ENCODE measurements around the gene NAPA. TPM values are rescaled to one million over a fixed set of nuclear protein-coding genes. Genes with fewer than 3 reads are reported as not detected.

NAPA gene
- total and polyA plus RNA-seq, 2 of the 13 experiments (the other 11 are each of a cell fraction or from before 2014, with no cell fraction given): 32.6 to 65.9 TPM

- FAIRE-seq: no peak
- no peak for TF ChIP-seq GLMP (CRISPR knock-in tag; IDR thresholded peaks at IDR 0.05; ENCODE audit: borderline replicate concordance)
- TF ChIP-seq ZNF18 (CRISPR knock-in tag; IDR thresholded peaks at IDR 0.05; ENCODE audit: insufficient replicate concordance): no peak
- TF ChIP-seq BRF2 (CRISPR knock-in tag; IDR thresholded peaks at IDR 0.05): no peak
- TF ChIP-seq SOX13 (IDR thresholded peaks at IDR 0.05): no peak
- peak in 1 of 2 experiments; percentile 72; a peak in 2 of 4 replicates for TF ChIP-seq SOX13 (CRISPR knock-in tag; conservative IDR thresholded peaks at IDR 0.05 in 1 of 2, IDR thresholded peaks at IDR 0.05 in 1 of 2)
- no peak for TF ChIP-seq GABPA (IDR thresholded peaks at IDR 0.05; ENCODE audit: low read depth, low read length)
- no peak for TF ChIP-seq GABPA (CRISPR knock-in tag; IDR thresholded peaks at IDR 0.05; ENCODE audit: low read depth)
- TF ChIP-seq RARA (CRISPR knock-in tag; IDR thresholded peaks at IDR 0.05): 0 out of 2 replicates have a peak, but pooled peaks have one; percentile 26
- TF ChIP-seq BCL3 (CRISPR knock-in tag; IDR thresholded peaks at IDR 0.05): no peak
- TF ChIP-seq XRCC5 (optimal IDR thresholded peaks at IDR 0.05; ENCODE audit: low read length): no peak
- peak; percentile 30; the same call in 1 of the 2 replicates for TF ChIP-seq ARID4A (CRISPR knock-in tag; IDR thresholded peaks at IDR 0.05; ENCODE audit: borderline replicate concordance)
- TF ChIP-seq ZNF205 (CRISPR knock-in tag; IDR thresholded peaks at IDR 0.05): no peak
- TF ChIP-seq MYPOP (CRISPR knock-in tag; IDR thresholded peaks at IDR 0.05): no peak
- no peak for TF ChIP-seq ZNF138 (CRISPR knock-in tag; IDR thresholded peaks at IDR 0.05; ENCODE audit: low read depth)
These were observed 8.6 kb upstream of the NAPA start for GRCh38 chr19:47523473-47523872.

More at GRCh38 chr19:47523473-47523872, 8.6 kb upstream of the NAPA start:
- Histone ChIP-seq H3K79me2 (ENCODE audit: insufficient read depth, low read length) (no peaks in the 10 kb centered on the region), H3K4me1 (ENCODE audit: insufficient read depth, low read length) (peaks cover 53% of the 10 kb centered on the region), H3K36me3 (replicated peaks in 1 of 2; ENCODE audit: control insufficient read depth in 1 of 2, insufficient read depth in 2 of 2, low read length in 2 of 2) (no peaks in the 10 kb centered on the region), H3K27ac (ENCODE audit: extremely low read length, insufficient read depth, low read length) (no peak overlapping the region), H3K9ac (ENCODE audit: insufficient read depth, low read depth, low read length) (no peak overlapping the region), H3K4me3 (replicated peaks in 1 of 3; ENCODE audit: insufficient read depth in 1 of 3, low read depth in 2 of 3, low read length in 3 of 3) (no peak overlapping the region), H2AFZ (ENCODE audit: low read length) (no peak overlapping the region), H4K20me1 (ENCODE audit: insufficient read depth, low read length) (no peaks in the 10 kb centered on the region), H3K4me2 (ENCODE audit: low read depth, low read length) (peak overlapping the region; percentile 46; the same call in 1 of the 2 replicates), H3K27me3 (ENCODE audit: control insufficient read depth in 1 of 2, insufficient read depth in 2 of 2, low read length in 2 of 2) (peaks cover 0 to 20% of the 10 kb centered on the region in 2 experiments; a peak in 3 of 5 replicates), H3K9me3 (ENCODE audit: low read length) (no peaks in the 10 kb centered on the region)
- CTCF ChIA-PET (ENCODE audit: low intra/inter-chr PET ratio, low total read pairs): no interaction called here
- 2% methylated on average over 7 of the region's 7 CpGs for WGBS (ENCODE audit: low lambda C conversion rate)
- no TSS peak for BruUV-seq (replicated peaks)
- in situ Hi-C loops (cut with HindIII; ENCODE audit: extremely low pct_ligation_motif_present, low pct_unique_long_range_greater_than_20kb): no loop called here
- intact Hi-C loops (cut with micrococcal nuclease; ENCODE audit: unreplicated experiment): no loop called here
- DNase-seq (ENCODE audit: low spot score) (peak; percentile 37), ATAC-seq (no peak)
- POLR2A ChIA-PET: no interaction called here
